Measurements from ENCODE around the gene DDX50.
"Not testable (repeated sequence)": the region's sequence is repeated elsewhere in the genome, so short reads cannot be mapped to it uniquely, and the experiment has no call there.

Gene DDX50

DNA sequence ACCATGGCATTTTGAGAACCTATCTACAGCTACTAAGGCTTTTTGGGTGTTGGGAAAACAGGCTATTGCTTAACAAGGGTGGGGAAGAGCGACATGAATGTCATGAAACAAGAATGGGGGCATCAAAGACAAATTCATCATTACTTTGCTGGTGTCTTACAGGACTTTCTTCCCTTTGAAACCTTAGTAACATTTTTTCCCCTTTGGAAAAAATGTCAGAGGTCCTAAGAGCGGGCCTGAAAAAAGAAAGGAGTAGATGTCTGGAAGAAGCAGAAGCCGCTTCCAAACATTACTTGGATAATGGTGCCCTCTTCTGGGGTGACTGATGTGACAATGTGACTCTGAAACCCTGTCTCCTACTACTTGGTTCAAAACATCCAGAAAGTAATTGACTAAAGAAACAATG is 3.8 kb upstream of the DDX50 start:
- Histone ChIP-seq H3K27me3 (no peaks in the 10 kb centered on the region), H3K9ac (no peak overlapping the region), H3K9me3 (replicated peaks in 1 of 11) (no peaks in the 10 kb centered on the region), H3K4me1 (peaks cover 11 to 19% (median 13%) of the 10 kb centered on the region in 10 experiments), H3K4me3 (no peak overlapping the region), H4K20me1 (no peaks in the 10 kb centered on the region), H3K27ac (no peak overlapping the region), H3K4me2 (no peak overlapping the region), H3K36me3 (no peaks in the 10 kb centered on the region)
- no peak for TF ChIP-seq Cebpa-rat (IDR thresholded peaks at IDR 0.05)

DNA sequence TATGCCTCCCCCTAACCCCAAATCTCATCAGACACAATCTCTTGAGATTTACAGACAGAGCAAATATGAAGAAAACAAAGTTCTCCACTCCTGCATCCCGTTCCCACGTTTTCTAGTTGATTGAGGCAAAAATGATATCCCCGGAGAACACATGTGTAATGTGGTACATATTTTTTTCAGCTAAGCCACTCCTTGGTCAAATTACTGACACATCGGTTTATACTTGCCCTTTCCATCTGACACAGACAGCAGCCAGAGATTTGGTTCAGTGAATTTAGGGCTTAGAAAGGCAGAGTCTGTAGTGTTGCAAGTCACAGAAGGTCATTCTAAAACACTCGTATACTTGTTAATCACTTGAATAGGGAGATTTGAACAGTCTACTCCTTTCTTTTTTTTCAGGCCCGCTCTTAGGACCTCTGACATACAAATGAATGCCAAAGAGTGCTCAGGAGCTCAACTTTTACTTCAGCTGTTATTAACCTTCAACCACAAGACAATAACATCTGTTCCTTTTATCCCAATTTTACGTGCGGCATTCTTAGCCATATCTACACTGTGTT is 1.8 kb upstream of the DDX50 start:
- H3K36me3 ChIP-seq: peaks cover 0 to 11% (median 3%) of the 10 kb centered on the region in 11 experiments; a peak in 4 of 22 replicates
- no peak for TF ChIP-seq Cebpa-rat (IDR thresholded peaks at IDR 0.05)
- no peaks in the 10 kb centered on the region for H3K9me3 ChIP-seq (replicated peaks in 1 of 11)
- H3K27me3 ChIP-seq: no peaks in the 10 kb centered on the region
- H3K4me2 ChIP-seq: no peak overlapping the region
- H3K27ac ChIP-seq: no peak overlapping the region
- no peak overlapping the region for H3K4me3 ChIP-seq
- peaks cover 16 to 29% (median 20%) of the 10 kb centered on the region in 10 experiments for H3K4me1 ChIP-seq
- H4K20me1 ChIP-seq: no peaks in the 10 kb centered on the region; a peak in 2 of 22 replicates
- no peak overlapping the region for H3K9ac ChIP-seq

DNA sequence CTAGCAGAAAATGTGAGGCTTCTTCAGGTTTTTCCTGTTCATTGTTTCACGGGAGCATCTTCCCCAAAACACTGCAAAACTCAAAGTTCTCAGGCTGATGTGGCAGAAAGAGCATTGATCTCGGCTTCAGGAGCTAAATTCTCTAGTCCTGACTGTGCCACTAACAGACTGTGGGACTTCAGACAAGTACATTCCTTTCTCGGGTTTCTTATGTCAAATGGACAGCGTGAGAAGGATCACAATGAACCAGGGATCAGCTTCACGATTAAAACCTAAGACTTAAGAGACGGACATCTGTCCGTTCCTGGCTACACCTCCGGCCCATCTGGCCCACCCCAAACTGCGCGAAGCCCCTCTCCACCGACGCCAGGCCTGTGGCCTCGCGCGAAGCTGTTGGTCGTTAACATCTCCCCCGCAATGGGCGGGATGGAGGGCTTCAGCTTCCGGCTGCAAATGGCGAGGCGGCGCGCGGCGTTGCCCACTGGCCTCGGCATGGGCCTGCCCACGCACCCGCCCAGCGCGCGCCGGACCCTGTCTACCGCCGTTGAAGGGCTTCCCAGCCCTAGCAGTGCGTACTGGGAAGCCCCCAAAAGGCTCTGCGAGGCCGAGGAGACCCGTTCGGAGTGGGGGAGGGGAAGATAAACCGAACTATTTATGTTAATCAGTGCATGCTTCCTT is 549 bp upstream of the DDX50 start:
- H3K4me3 ChIP-seq: peak overlapping the region; percentile 79 to 93 (median 88)
- H4K20me1 ChIP-seq: peaks cover 0 to 12% (median 0%) of the 10 kb centered on the region in 11 experiments; a peak in 2 of 22 replicates
- H3K4me1 ChIP-seq: peaks cover 16 to 23% (median 20%) of the 10 kb centered on the region in 10 experiments
- H3K4me2 ChIP-seq: peak overlapping the region; percentile 64 to 86 (median 78)
- TF ChIP-seq Cebpa-rat (IDR thresholded peaks at IDR 0.05): no peak
- H3K9ac ChIP-seq: peak overlapping the region; percentile 86 to 95 (median 93)
- peak overlapping the region; percentile 94 to 99 (median 97) for H3K27ac ChIP-seq
- H3K36me3 ChIP-seq: peaks cover 0 to 21% (median 10%) of the 10 kb centered on the region in 11 experiments; a peak in 10 of 22 replicates
- no peaks in the 10 kb centered on the region for H3K9me3 ChIP-seq (replicated peaks in 1 of 11)
- no peaks in the 10 kb centered on the region for H3K27me3 ChIP-seq

DNA sequence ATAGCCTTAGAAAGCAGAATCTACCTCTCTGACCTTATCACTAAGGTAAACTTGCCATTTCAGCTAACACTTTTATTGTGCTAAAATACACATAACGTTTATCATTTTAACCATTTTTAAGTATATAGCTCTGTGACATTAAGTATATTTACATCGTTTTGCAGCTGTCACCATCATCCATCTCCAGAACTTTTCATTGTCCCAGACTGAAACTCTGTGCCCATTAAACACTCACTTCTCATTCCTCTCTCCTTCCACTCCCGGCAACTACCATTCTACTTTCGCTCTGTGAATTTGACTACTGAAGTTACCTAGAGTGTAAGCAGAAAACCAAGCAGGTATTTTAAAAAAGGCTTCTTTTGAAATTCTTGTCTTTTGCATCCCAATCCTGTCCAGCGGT is 1.3 kb downstream of the DDX50 start:
- Histone ChIP-seq H3K9me3 (replicated peaks in 1 of 11) (no peaks in the 10 kb centered on the region), H3K9ac (peak overlapping the region; percentile 86 to 95 (median 93); a peak in 21 of 22 replicates), H3K4me3 (peak overlapping the region; percentile 79 to 93 (median 88)), H3K27me3 (no peaks in the 10 kb centered on the region), H3K36me3 (peaks cover 11 to 39% (median 23%) of the 10 kb centered on the region in 11 experiments), H3K4me1 (peaks cover 16 to 23% (median 20%) of the 10 kb centered on the region in 10 experiments), H3K27ac (peak overlapping the region in 6 of 11 experiments; percentile 95 to 99 (median 96); a peak in 6 of 22 replicates), H4K20me1 (peaks cover 0 to 15% (median 0%) of the 10 kb centered on the region in 11 experiments; a peak in 2 of 22 replicates), H3K4me2 (peak overlapping the region; percentile 78 to 97 (median 90))
- TF ChIP-seq Cebpa-rat (IDR thresholded peaks at IDR 0.05): no peak

DNA sequence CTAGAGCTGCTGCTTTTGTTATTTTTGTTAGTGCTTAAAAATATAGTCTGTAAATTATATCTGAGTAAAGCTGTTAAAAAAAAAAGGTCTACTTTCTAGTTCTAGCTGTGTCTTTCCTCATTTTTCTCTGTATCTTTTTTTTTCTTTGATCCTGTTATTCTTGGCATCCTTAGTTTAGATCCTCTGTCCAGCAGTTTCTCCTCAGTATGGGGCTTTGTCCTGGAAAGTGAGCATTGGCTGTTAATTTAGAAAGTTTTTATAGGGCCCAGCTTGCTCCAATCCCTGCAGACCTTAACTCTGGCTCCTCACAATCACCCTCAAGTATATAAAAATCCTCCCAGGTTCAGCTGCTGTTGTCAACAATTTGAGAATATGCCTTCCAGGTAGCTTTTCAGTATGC is 23.5 kb downstream of the DDX50 start:
- peaks cover 0 to 6% (median 0%) of the 10 kb centered on the region in 11 experiments; a peak in 5 of 22 replicates for H3K9me3 ChIP-seq (replicated peaks in 1 of 11)
- H3K4me1 ChIP-seq: no peaks in the 10 kb centered on the region
- no peak overlapping the region for H3K27ac ChIP-seq
- H3K36me3 ChIP-seq: peaks cover 84 to 100% (median 91%) of the 10 kb centered on the region in 11 experiments
- TF ChIP-seq Cebpa-rat (IDR thresholded peaks at IDR 0.05): no peak
- no peak overlapping the region for H3K4me2 ChIP-seq
- peaks cover 0 to 18% (median 0%) of the 10 kb centered on the region in 11 experiments; a peak in 7 of 22 replicates for H4K20me1 ChIP-seq
- no peaks in the 10 kb centered on the region for H3K27me3 ChIP-seq
- H3K9ac ChIP-seq: no peak overlapping the region
- no peak overlapping the region for H3K4me3 ChIP-seq

DNA sequence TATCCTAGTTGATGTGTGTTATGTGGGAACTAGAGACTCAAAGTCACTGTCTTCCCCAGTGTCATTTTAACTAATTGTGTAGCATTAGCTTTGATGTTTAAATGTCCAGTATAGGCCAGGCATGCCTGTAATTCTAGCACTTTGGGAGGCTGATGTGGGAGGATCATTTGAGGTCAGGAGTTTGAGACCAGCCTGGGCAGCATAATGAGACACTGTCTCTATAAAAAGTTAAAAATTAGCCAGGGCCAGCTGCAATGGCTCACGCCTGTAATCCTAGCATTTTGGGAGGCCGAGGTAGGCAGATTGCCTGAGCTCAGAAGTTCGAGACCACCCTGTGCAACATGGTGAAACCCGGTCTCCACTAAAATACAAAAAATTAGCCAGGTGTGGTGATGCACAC is 24.4 kb downstream of the DDX50 start:
- Histone ChIP-seq H3K27me3 (no peaks in the 10 kb centered on the region), H3K9ac (no peak overlapping the region), H3K4me3 (no peak overlapping the region), H3K36me3 (peaks cover 84 to 100% (median 91%) of the 10 kb centered on the region in 11 experiments), H3K4me1 (no peaks in the 10 kb centered on the region), H3K9me3 (replicated peaks in 1 of 11) (peaks cover 0 to 6% (median 0%) of the 10 kb centered on the region in 11 experiments; a peak in 5 of 22 replicates), H3K4me2 (no peak overlapping the region), H3K27ac (no peak overlapping the region), H4K20me1 (peaks cover 0 to 11% (median 0%) of the 10 kb centered on the region in 11 experiments; a peak in 6 of 22 replicates)
- no peak for TF ChIP-seq Cebpa-rat (IDR thresholded peaks at IDR 0.05)

DNA sequence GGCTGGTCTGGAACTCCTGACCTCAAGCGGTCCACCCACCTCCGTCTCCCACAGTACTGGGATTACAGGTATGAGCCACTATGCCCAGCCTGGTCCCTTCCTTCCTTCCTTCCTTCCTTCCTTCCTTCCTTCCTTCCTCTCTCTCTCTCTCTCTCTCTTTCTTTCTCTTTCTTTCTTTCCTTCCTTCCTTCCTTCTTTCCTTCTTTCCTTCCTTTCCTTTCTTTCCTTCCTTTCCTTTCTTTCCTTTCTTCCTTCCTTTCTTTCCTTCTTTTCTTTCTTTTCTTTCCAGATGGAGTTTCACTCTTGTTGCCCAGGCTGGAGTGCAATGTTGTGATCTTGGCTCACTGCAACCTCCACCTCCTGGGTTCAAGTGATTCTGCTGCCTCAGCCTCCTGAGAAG is 28.0 kb downstream of the DDX50 start:
- H4K20me1 ChIP-seq: peaks cover 0 to 11% (median 0%) of the 10 kb centered on the region in 11 experiments; a peak in 3 of 22 replicates
- H3K4me2 ChIP-seq, H3K9ac ChIP-seq: not testable (repeated sequence)

DNA sequence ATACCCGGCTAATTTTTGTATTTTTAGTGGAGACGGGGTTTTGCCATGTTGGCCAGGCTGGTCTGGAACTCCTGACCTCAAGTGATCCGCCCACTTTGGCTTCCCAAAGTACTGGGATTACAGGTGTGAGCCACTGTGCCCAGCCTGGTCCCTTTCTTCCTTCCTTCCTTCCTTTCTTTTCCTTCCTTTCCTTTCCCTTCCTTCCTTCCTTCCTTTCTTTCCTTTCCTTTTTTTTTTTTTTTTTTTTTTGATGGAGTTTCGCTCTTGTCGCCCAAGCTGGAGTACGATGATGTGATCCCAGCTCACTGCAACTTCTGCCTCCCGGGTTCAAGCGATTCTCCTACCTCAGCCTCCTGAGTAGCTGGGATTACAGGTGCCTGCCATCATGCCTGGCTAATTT is 28.8 kb downstream of the DDX50 start:
- peaks cover 89 to 99% (median 93%) of the 10 kb centered on the region in 11 experiments for H3K36me3 ChIP-seq
- peaks cover 0 to 11% (median 0%) of the 10 kb centered on the region in 11 experiments; a peak in 2 of 22 replicates for H4K20me1 ChIP-seq
- not testable (repeated sequence) for H3K4me1 ChIP-seq; H3K4me3 ChIP-seq; H3K27ac ChIP-seq; H3K9ac ChIP-seq; H3K4me2 ChIP-seq; H3K9me3 ChIP-seq (replicated peaks in 1 of 11); H3K27me3 ChIP-seq

More for the DNA sequence above, 28.0 kb downstream of the DDX50 start:
- not testable (repeated sequence) for H3K27me3 ChIP-seq; H3K9me3 ChIP-seq (replicated peaks in 1 of 11); H3K4me1 ChIP-seq; H3K27ac ChIP-seq; H3K4me3 ChIP-seq
- H3K36me3 ChIP-seq: peaks cover 86 to 99% (median 94%) of the 10 kb centered on the region in 11 experiments

DNA sequence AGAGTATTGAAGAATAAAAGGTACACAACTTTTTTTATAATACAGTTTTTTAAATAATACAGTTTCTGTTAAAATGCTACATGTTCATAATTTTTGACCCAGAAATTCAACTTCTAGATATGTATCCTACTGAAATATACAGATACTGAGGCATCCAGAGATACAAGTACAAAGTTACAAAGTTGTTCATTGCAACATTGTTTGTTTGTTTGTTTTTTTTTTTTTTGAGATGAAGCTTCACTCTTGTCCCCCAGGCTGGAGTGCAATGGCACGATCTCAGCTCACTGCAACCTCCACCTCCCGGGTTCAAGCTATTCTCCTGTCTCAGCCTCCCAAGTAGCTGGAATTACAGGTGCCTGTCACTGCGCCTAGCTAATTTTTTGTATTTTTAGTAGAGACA is 31.7 kb downstream of the DDX50 start:
- not testable (repeated sequence) for H3K27me3 ChIP-seq; H3K4me2 ChIP-seq; H3K4me3 ChIP-seq; H3K4me1 ChIP-seq; H3K9ac ChIP-seq; H3K9me3 ChIP-seq (replicated peaks in 1 of 11); H3K27ac ChIP-seq; H4K20me1 ChIP-seq
- peaks cover 86 to 99% (median 93%) of the 10 kb centered on the region in 11 experiments for H3K36me3 ChIP-seq

Data from BLaER1 treated with 17β-estradiol and CSF1 and Interleukin-3, amounts not matched to agents 10 nM and 100 nM (cell line).